ENCODE data around the gene PCBP3.

DNA sequence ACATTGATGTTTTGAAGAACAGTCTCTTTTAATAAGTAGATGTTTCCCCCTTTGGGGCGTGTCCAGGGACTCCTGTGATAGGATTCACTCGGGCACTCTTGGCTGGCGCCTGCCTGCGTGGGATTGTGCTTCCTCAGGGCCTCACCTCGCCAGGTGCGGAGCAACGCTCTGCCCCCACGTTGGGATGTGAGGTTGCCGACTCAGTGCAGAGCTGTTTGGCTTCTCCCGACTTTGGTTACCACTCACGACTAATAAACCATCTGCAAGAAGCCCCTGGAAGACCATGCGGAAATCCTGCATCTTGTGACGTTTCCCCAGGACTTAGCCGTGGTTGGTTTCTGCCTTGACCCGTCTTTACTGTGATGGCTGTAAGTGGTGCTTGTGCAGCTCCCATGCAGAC, 106.4 kb downstream of the PCBP3 start:
- TF ChIP-seq POLR2A (IDR thresholded peaks at IDR 0.05; ENCODE audit: extremely low read depth, insufficient read length), result no peak
- TF ChIP-seq, protein P1, sequence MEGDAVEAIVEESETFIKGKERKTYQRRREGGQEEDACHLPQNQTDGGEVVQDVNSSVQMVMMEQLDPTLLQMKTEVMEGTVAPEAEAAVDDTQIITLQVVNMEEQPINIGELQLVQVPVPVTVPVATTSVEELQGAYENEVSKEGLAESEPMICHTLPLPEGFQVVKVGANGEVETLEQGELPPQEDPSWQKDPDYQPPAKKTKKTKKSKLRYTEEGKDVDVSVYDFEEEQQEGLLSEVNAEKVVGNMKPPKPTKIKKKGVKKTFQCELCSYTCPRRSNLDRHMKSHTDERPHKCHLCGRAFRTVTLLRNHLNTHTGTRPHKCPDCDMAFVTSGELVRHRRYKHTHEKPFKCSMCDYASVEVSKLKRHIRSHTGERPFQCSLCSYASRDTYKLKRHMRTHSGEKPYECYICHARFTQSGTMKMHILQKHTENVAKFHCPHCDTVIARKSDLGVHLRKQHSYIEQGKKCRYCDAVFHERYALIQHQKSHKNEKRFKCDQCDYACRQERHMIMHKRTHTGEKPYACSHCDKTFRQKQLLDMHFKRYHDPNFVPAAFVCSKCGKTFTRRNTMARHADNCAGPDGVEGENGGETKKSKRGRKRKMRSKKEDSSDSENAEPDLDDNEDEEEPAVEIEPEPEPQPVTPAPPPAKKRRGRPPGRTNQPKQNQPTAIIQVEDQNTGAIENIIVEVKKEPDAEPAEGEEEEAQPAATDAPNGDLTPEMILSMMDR (IDR thresholded peaks at IDR 0.05; ENCODE audit: low read depth, low read length), result no peak
- TF ChIP-seq, protein P2, sequence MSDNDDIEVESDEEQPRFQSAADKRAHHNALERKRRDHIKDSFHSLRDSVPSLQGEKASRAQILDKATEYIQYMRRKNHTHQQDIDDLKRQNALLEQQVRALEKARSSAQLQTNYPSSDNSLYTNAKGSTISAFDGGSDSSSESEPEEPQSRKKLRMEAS (IDR thresholded peaks at IDR 0.05; ENCODE audit: low read depth, low read length), result no peak
- TF ChIP-seq MYC (IDR thresholded peaks at IDR 0.05; ENCODE audit: low read depth, low read length), result no peak
